EL (cell line): ENCODE measurements around the gene CEACAM18.
A peak's percentile ranks its signal among the peaks of the same experiment; 100 is the strongest.
"Not testable (repeated sequence)": the region's sequence is repeated elsewhere in the genome, so short reads cannot be mapped to it uniquely, and the experiment has no call there.

Experiments used
- DNase-seq: peaks from one replicate; pipeline ENCODE4 v3.0.0-alpha.2; 2016

Gene CEACAM18

GRCh38 chr19:51478381-51479234, at the start of gene CEACAM18:
CEACAM18 (plus strand) TSS chr19:51478539.
- DNase-seq, result no peak

DNA sequence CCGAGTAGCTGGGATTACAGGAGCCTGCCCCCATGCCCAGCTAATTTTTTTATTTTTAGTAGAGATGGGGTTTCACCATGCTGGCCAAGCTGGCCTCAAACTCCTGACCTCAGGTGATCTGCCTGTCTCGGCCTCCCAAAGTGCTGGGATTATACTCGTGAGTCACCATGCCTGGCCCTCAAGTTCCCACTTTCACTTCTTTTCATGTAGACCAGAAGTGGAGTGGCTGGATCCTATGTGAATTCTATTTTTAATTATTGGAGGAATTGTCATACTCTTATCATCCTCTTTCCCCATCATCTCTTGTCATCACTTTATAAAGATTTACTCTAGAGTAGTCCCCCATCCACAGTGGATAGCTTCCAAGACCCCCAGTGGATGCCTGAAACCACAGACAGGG, 48.1 kb upstream of the CEACAM18 start:
- DNase-seq, result no peak

GRCh38 chr19:51431124-51431523, 47.2 kb upstream of the CEACAM18 start:
- DNase-seq, result no peak

GRCh38 chr19:51433043-51433442, 45.3 kb upstream of the CEACAM18 start:
- no peak for DNase-seq

DNA sequence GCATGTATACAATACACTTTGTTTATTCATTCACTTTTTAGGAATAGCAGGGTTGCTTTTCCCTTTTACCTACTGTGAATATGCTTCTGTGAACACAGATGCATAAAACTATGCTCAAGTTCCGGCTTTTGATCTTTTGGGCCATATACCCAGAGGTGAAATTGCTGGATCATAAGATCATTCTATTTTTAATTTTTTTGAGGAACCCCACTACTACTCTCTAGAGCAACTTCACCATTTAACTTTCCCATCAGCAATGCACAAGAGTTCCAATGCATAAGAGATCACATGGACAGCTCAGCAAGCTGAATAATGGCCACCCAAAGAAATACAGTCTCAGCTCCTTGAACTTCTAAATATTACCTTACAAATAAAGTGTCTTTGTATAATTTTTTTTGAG, 43.9 kb upstream of the CEACAM18 start:
- DNase-seq, result no peak

- peak; percentile 29 for DNase-seq
Measured at GRCh38 chr19:51439021-51439465, 39.3 kb upstream of the CEACAM18 start.

DNA sequence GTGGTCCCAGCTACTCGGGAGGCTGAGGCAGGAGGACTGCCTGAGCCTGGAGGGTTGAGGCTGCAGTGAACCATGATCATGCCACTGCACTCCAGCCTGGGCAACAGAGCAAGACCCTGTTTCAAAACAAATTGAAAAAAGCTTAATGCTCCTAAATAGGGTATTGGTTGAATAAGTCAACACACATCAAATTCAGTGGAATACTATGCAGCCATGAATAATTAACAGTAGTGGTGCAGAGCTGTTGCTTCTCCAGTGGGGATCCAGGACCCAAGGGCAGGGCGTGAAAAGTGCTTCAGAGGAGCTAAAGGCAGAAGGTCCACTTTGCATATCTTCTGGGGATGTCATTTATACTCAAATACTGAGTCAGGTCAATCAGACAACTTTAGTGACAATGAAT, 38.3 kb upstream of the CEACAM18 start:
- no peak for DNase-seq

GRCh38 chr19:51440846-51441409, 37.4 kb upstream of the CEACAM18 start:
- DNase-seq, result no peak

- no peak for DNase-seq
Measured at GRCh38 chr19:51441410-51442390, 36.6 kb upstream of the CEACAM18 start.

DNA sequence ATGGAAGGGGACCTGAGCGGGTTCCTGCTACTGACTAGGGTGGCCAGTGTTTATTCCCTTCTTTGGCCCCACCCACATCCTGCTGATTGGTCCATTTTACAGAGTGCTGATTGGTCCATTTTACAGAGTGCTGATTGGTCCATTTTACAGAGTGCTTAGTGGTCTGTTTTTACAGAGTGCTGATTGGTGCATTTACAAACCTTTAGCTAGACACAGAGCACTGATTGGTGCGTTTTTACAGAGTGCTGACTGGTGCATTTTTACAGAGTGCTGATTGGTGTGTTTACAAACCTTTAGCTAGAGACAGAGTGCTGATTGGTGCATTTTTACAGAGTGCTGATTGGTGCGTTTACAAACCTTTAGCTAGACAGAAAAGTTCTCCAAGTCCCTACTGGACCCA, 30.8 kb upstream of the CEACAM18 start:
- DNase-seq, result not testable (repeated sequence)

- DNase-seq, result no peak
Measured at GRCh38 chr19:51448011-51448410, 30.3 kb upstream of the CEACAM18 start.

GRCh38 chr19:51448411-51449016, 29.8 kb upstream of the CEACAM18 start:
- no peak for DNase-seq

DNA sequence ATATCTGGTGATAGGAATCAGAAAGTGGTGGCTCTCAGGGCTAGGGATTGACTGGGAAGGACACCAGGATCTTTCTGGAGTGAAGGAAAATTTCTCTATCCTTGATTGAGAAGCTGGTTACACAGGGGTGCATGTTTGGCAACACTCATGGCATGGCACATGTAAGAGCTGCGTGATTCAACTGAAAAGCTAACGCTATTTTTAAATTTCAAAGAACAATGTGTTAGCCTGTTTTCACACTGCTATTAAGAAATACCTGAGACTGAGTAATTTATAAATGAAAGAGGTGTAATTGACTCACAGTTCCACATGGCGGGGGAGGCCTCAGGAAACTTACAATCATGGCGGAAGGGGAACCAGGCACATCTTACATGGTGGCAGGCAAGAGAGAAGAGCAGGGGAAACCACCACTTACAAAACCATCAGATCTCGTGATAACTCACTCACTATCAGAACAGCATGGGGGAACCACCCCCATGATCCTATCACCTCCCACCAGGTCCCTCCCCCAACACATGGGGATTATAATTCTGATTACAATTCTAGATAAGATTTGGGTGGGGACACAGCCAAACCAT, 27.5 kb upstream of the CEACAM18 start:
- DNase-seq, result no peak

DNA sequence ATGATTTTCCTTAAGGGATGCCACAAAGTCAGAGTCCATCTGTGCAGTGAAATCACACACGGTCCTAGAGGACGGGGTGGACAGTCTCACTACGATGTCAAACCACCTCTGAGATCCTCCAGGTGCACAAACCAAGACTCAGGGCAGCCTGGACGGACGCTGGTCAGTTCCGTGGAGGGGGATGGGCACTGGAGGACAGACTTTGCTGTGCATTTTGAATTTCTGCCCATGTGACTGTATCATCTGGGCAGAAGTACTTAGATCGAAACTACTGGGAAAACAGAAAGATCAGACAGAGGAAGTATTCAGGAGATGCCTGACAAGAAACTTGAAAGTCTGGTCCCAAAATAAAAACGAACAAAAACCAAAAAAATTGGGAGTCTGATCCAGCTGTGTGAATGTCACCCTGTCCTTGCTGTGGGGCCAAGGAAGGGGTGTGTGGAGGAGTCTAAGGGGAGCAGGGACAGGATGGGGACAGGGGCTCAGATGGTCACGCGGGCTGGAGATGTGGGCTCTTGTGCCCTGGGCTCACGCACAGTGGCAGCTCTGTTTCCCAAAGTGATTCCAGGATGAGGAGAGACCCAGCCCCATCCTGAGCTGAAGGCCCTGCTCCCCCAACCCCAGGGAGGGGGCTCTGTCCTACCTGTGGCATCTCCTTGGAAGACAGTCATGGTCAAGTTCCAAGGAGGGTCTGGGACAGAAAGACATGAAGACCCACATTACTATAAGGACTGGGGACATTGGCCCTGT, 21.6 kb upstream of the CEACAM18 start:
- DNase-seq, result no peak

- DNase-seq, result no peak
Measured at GRCh38 chr19:51457351-51458013, 20.9 kb upstream of the CEACAM18 start.

- DNase-seq, result no peak
Measured at GRCh38 chr19:51458051-51458645, 20.2 kb upstream of the CEACAM18 start, which contains the start of gene SIGLEC8. SIGLEC8 (minus strand) TSS chr19:51458454; CDS start chr19:51458387, 67 bp downstream.

- no peak for DNase-seq
Measured at GRCh38 chr19:51458899-51459505, 19.3 kb upstream of the CEACAM18 start.

DNA sequence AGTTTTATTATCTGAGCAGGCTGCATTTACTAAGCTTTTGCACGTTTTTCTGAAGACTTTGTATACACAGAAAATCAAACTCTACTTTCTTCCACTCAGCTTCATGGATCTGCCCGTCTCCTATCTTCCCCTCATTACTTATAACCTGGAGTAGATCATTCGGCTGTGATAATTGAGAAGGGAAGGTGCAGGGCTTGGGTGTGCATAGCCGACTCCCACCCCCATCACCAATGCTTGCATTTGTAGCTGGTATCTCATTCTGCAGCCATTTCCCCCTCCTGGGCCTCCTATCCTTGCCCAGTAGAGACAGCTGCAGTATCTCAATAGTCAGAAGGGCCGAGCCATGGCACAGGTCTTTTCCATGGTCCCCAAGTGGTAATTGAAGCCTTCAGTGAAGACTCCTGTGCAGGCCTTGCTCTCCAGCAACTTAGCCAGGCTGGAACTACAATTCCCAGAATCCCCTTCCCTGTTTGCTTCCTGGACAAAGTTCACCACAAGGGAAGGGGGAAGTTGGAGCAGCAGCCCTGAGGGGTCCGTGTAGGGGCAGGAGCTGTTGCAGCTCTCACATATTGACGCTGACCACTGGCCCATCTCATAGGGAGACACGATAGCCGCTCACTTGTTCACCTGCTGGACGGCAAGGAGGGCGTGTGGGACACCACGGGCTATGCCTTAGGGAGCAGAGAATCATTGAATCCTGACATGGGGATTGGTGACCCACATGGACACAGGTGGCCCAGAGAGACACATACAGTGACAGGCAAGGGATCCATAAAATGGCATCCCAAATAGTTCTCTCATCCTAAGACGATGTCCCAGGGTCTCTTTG, 18.0 kb upstream of the CEACAM18 start:
- peak; percentile 36 for DNase-seq

GRCh38 chr19:51461723-51462161, 16.6 kb upstream of the CEACAM18 start:
- DNase-seq, result no peak
